OCI-LY3 (cell line): ENCODE results near the gene ARHGDIB.

Experiments
- H2AFZ ChIP-seq: fragments of 200-600, 300-600 bp; shearing (Covaris generic); 2 replicates; pipeline ENCODE4 v1.6.0; 2014; ENCODE audit warnings: antibody characterized with exemption, low read depth, low read length
- H3K27ac ChIP-seq: fragments of 200-600, 300-600 bp; sonication (generic); 2 replicates; pipeline ENCODE4 v1.5.1; 2014; ENCODE audit warnings: mild to moderate bottlenecking, low read length, moderate library complexity, mixed read lengths
- H3K27me3 ChIP-seq: fragments of 200-600, 300-600 bp; sonication (generic); 2 replicates; pipeline ENCODE4 v1.6.1; 2014; ENCODE audit warnings: low read depth, low read length, mixed read lengths
- H3K36me3 ChIP-seq: fragments of 200-600, 300-600 bp; sonication (generic); replicated peaks from 2 replicates; pipeline ENCODE3; 2014; ENCODE audit warnings: low read depth, low read length, mixed read lengths
- H3K4me1 ChIP-seq: fragments of 300-600, 200-600 bp; sonication (generic); 2 replicates; pipeline ENCODE4 v1.6.1; 2014; ENCODE audit warnings: low read length, mixed read lengths
- H3K4me2 ChIP-seq: fragments of 200-600, 300-600 bp; sonication (generic); 2 replicates; pipeline ENCODE4 v1.6.1; 2014; ENCODE audit warnings: low read length, mixed read lengths
- H3K4me3 ChIP-seq: fragments of 300-600, 200-600 bp; sonication (generic); 2 replicates; pipeline ENCODE4 v1.5.1; 2014; ENCODE audit warnings: antibody characterized with exemption, mild to moderate bottlenecking, low read length, moderate library complexity
- H3K79me2 ChIP-seq: fragments of 300-600, 200-600 bp; shearing (Covaris generic); 2 replicates; pipeline ENCODE4 v1.6.1; 2014; ENCODE audit warnings: mild to moderate bottlenecking, low read length, mixed read lengths
- H3K9ac ChIP-seq: fragments of 300-600, 200-600 bp; shearing (Covaris generic); 2 replicates; pipeline ENCODE4 v1.6.0; 2014; ENCODE audit warnings: mild to moderate bottlenecking, low read length, moderate library complexity
- H3K9me3 ChIP-seq: fragments of 200-600, 300-600 bp; shearing (Covaris generic); 2 replicates; pipeline ENCODE4 v1.6.1; 2014; ENCODE audit warnings: low read length, mixed read lengths; ENCODE audit not compliant: insufficient read depth
- H4K20me1 ChIP-seq: fragments of 200-600, 300-600 bp; sonication (generic); 2 replicates; pipeline ENCODE4 v1.6.1; 2016; ENCODE audit warnings: low read length, mixed read lengths; ENCODE audit not compliant: insufficient read depth
- EZH2phosphoT487 ChIP-seq: fragments of 200-600 bp; shearing (Covaris generic); IDR thresholded peaks from 2 replicates; pipeline ENCODE4 v1.6.1; 2018; ENCODE audit warnings: antibody characterized with exemption, mixed run types, low read depth
- TF ChIP-seq, protein P1 (sequence below): fragments of 200-600, 300-600 bp; sonication (generic); IDR thresholded peaks from 2 replicates; pipeline ENCODE4 v1.5.1; 2014; ENCODE audit warnings: antibody characterized with exemption, low read length, low read depth

The ARHGDIB gene

DNA sequence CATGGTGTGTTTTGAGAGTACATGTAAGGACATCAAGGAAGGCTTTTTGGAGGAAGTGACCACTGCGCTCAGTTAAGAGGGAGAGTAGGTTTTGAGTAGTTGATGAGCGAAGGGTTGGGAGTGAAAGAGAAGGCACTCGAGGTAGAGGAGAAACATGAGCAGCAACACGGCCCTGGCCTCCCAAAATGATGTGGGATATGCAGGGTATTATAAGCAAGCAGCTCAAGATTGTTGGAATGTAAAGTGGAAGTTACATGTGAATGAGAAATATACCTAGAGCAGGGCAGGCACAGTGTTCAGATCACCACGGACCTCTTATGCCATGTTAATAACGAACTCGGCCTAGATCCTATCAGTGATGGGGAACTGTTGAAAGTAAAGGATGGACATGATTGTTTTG lies 2.1 kb upstream of the ARHGDIB start:
- peak overlapping the region; percentile 96 for H3K4me2 ChIP-seq
- peaks cover 29% of the 10 kb centered on the region for H3K4me1 ChIP-seq
- peaks cover 28% of the 10 kb centered on the region for H3K79me2 ChIP-seq
- peak overlapping the region; percentile 95 for H3K4me3 ChIP-seq
- H3K9me3 ChIP-seq = no peaks in the 10 kb centered on the region
- peak overlapping the region; percentile 93 for H3K9ac ChIP-seq
- H3K27ac ChIP-seq = peak overlapping the region; percentile 97
- H3K27me3 ChIP-seq = no peaks in the 10 kb centered on the region
- TF ChIP-seq EZH2phosphoT487 = no peak
- TF ChIP-seq, protein P1, sequence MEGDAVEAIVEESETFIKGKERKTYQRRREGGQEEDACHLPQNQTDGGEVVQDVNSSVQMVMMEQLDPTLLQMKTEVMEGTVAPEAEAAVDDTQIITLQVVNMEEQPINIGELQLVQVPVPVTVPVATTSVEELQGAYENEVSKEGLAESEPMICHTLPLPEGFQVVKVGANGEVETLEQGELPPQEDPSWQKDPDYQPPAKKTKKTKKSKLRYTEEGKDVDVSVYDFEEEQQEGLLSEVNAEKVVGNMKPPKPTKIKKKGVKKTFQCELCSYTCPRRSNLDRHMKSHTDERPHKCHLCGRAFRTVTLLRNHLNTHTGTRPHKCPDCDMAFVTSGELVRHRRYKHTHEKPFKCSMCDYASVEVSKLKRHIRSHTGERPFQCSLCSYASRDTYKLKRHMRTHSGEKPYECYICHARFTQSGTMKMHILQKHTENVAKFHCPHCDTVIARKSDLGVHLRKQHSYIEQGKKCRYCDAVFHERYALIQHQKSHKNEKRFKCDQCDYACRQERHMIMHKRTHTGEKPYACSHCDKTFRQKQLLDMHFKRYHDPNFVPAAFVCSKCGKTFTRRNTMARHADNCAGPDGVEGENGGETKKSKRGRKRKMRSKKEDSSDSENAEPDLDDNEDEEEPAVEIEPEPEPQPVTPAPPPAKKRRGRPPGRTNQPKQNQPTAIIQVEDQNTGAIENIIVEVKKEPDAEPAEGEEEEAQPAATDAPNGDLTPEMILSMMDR = no peak
- H2AFZ ChIP-seq = peak overlapping the region; percentile 88
- no peaks in the 10 kb centered on the region for H4K20me1 ChIP-seq
- H3K36me3 ChIP-seq = peaks cover 4% of the 10 kb centered on the region

GRCh38 chr12:14962797-14963196 lies 1.4 kb upstream of the ARHGDIB start:
- Histone ChIP-seq H3K4me2 (peak overlapping the region; percentile 96), H3K79me2 (peaks cover 36% of the 10 kb centered on the region), H2AFZ (peak overlapping the region; percentile 88), H3K9ac (peak overlapping the region; percentile 93), H3K4me1 (peaks cover 37% of the 10 kb centered on the region), H3K27me3 (no peaks in the 10 kb centered on the region), H3K4me3 (peak overlapping the region; percentile 95), H3K27ac (peak overlapping the region; percentile 97), H3K9me3 (no peaks in the 10 kb centered on the region), H3K36me3 (peaks cover 5% of the 10 kb centered on the region), H4K20me1 (no peaks in the 10 kb centered on the region)
- TF ChIP-seq, protein P1 = no peak

- Histone ChIP-seq H3K4me3 (peak overlapping the region; percentile 95), H3K79me2 (peaks cover 42% of the 10 kb centered on the region), H3K4me2 (peak overlapping the region; percentile 96), H3K9ac (peak overlapping the region; percentile 93), H4K20me1 (no peaks in the 10 kb centered on the region), H3K27ac (peak overlapping the region; percentile 97), H3K27me3 (no peaks in the 10 kb centered on the region), H3K9me3 (no peaks in the 10 kb centered on the region), H3K4me1 (peaks cover 43% of the 10 kb centered on the region), H3K36me3 (peaks cover 5% of the 10 kb centered on the region), H2AFZ (peak overlapping the region; percentile 88)
- TF ChIP-seq, protein P1 = no peak
- no peak for TF ChIP-seq EZH2phosphoT487
Observed at GRCh38 chr12:14962153-14962539, 745 bp upstream of the ARHGDIB start.

GRCh38 chr12:14960548-14961465 lies 594 bp downstream of the ARHGDIB start:
- H3K4me3 ChIP-seq = peak overlapping the region; percentile 95
- H2AFZ ChIP-seq = peak overlapping the region; percentile 12; the same call in 1 of the 2 replicates
- peaks cover 47% of the 10 kb centered on the region for H3K79me2 ChIP-seq
- peaks cover 57% of the 10 kb centered on the region for H3K4me1 ChIP-seq
- H3K36me3 ChIP-seq = peaks cover 5% of the 10 kb centered on the region
- H3K27ac ChIP-seq = peak overlapping the region; percentile 97
- TF ChIP-seq, protein P1 = no peak
- no peaks in the 10 kb centered on the region for H3K9me3 ChIP-seq
- no peaks in the 10 kb centered on the region for H3K27me3 ChIP-seq
- H4K20me1 ChIP-seq = no peaks in the 10 kb centered on the region
- peak overlapping the region; percentile 96 for H3K4me2 ChIP-seq
- H3K9ac ChIP-seq = peak overlapping the region; percentile 93
